Fibroblast of the aortic adventitia (primary cell): Measurements from ENCODE around the gene TFCP2. TPM values are rescaled to one million over a fixed set of nuclear protein-coding genes. Genes with fewer than 3 reads are reported as not detected.

Experiments used
- DNase-seq: peaks from one replicate; pipeline ENCODE4 v3.0.0-alpha.2; 2010; ENCODE audit warnings: low read depth
- H3K4me3 ChIP-seq: 2 replicates; pipeline ENCODE4 v1.5.1; 2011; ENCODE audit warnings: low read depth, mild to moderate bottlenecking, control low read depth, low read length, moderate library complexity
- total RNA-seq: library from RNA; depleted of rRNA; stranded (reverse); fragments of >200 nt; gene quantifications from 2 replicates; pipeline ENCODE4 v1.2.3, GENCODE V29; 2012; ENCODE audit warnings: low replicate concordance
- TF ChIP-seq, protein P1 (sequence below): IDR thresholded peaks from 2 replicates; pipeline ENCODE4 v1.5.1; 2011; ENCODE audit warnings: mild to moderate bottlenecking, low read length, control low read depth, inconsistent platforms; ENCODE audit not compliant: insufficient read depth

Gene TFCP2
- total RNA-seq, 1 donor, result 10.8 TPM

- no peak for DNase-seq
- TF ChIP-seq, protein P1, sequence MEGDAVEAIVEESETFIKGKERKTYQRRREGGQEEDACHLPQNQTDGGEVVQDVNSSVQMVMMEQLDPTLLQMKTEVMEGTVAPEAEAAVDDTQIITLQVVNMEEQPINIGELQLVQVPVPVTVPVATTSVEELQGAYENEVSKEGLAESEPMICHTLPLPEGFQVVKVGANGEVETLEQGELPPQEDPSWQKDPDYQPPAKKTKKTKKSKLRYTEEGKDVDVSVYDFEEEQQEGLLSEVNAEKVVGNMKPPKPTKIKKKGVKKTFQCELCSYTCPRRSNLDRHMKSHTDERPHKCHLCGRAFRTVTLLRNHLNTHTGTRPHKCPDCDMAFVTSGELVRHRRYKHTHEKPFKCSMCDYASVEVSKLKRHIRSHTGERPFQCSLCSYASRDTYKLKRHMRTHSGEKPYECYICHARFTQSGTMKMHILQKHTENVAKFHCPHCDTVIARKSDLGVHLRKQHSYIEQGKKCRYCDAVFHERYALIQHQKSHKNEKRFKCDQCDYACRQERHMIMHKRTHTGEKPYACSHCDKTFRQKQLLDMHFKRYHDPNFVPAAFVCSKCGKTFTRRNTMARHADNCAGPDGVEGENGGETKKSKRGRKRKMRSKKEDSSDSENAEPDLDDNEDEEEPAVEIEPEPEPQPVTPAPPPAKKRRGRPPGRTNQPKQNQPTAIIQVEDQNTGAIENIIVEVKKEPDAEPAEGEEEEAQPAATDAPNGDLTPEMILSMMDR, result no peak
- H3K4me3 ChIP-seq, result no peak overlapping the region
These were observed 41.0 kb downstream of the TFCP2 start for GRCh38 chr12:51131745-51132521.

DNA sequence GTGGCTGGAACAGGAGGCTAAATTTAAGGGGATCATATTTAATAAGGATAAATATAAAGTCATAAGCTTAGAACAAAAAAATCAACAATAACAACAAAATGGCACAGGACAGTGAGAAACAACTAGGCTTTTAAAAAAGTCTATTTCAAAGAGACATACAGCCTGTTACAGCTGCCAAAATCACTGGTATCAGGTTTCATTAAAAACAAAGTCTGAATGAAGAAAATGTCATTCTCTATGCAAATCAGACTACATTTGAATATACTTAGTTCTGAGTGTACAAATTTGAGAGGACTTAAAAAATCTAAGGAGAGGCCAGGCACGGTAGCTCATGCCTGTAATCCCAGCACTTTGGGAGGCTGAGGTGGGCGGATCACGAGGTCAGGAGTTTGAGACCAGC is 44.0 kb downstream of the TFCP2 start:
- no peak overlapping the region for H3K4me3 ChIP-seq
- TF ChIP-seq, protein P1, result no peak
- DNase-seq, result no peak

GRCh38 chr12:51127050-51127729 is 45.7 kb downstream of the TFCP2 start:
- TF ChIP-seq, protein P1, result no peak
- peak; percentile 29 for DNase-seq
- no peak overlapping the region for H3K4me3 ChIP-seq

DNA sequence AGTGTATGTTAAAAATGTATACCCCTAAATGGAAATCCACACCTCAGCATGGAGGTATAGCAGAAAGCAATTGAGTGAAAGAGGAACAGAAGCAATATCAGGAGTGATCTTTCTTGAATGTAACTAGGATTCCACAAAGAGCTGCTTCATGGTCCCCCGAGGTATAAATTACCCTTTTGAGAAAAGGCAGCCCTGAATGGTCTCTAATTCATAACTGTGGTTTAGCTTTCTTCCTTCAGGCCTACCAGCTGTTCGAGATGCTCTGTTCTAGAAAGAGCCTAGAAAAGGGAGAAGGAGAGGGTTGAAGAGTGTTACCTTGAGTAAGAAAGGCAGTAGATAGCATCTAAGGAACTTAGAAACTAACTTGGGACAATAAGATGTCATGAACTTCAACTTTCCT is 46.6 kb downstream of the TFCP2 start:
- TF ChIP-seq, protein P1, result no peak
- no peak for DNase-seq
- no peak overlapping the region for H3K4me3 ChIP-seq

DNA sequence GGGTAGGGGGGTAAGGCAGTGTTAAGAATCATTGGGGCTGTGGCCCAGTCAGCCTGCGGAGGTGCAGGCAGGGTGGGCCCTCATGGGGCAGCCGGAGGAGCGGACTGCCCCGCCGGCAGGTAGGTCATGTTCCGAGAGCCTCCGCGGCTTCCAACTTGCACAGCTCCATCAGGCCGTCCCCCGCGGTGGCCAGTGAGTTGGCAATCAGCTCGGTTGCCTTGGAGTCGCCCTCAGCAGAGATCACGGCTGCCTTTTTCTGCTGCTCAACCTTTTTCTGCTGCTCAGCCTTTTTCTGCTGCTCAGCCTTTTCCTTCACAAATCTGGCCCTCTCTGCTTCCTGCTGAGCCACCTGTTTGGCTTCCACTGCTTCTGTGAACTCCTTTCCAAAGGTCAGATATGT is 48.4 kb downstream of the TFCP2 start:
- no peak overlapping the region for H3K4me3 ChIP-seq
- DNase-seq, result no peak
- TF ChIP-seq, protein P1, result no peak

DNA sequence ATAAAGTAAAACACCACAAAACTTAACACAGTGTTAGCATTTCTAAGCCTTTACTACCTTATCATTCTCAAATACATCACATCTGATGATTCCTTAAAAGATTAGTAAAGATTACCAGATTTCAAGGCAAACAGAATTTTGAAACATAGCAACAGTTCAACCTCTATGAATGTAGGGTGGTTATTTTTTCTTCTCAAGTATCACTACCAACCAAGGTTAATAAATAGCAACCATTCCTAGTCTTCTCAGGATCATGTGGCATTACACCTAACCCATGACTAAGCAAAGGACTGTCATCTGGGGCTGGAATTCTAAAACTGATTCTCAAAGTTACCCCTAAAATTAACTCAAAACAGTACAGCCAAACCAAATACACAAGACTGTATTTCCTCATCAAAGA is 50.1 kb downstream of the TFCP2 start:
- TF ChIP-seq, protein P1, result no peak
- no peak for DNase-seq
- no peak overlapping the region for H3K4me3 ChIP-seq

DNA sequence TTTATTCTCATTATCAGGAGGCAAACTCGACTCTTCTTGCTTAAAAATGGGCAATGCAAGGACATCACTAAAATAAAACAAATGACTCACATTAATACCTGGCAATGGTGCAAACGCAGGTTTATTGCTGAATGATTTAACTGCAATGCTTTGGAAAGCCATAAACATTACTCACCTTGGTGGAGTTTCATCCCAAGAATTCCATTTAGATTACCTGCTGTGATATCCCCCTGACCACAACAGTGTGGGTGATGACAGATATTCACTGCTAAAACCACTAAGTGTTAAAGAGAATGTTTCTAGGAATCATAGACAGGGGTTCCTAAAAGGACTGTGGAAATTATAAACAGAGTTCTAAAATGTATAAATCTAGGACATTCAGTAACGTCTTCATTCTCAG is 54.2 kb downstream of the TFCP2 start:
- H3K4me3 ChIP-seq, result no peak overlapping the region
- DNase-seq, result peak; percentile 33
- TF ChIP-seq, protein P1, result no peak
